SK-N-MC (cell line): Measurements from ENCODE around the gene TBC1D1.

Experiments used
- EZH2 ChIP-seq: fragments of 200-600 bp; sonication (generic); IDR thresholded peaks from one replicate; pipeline ENCODE4 v1.6.1; 2017; ENCODE audit warnings: antibody characterized with exemption
- FOXP2 ChIP-seq: optimal IDR thresholded peaks from 2 replicates; pipeline ENCODE3; 2011; ENCODE audit warnings: mild to moderate bottlenecking, moderate library complexity; ENCODE audit not compliant: insufficient read depth; ENCODE audit errors: extremely low read length, control extremely low read depth
- POLR2AphosphoS5 ChIP-seq: IDR thresholded peaks from 2 replicates; pipeline ENCODE4 v1.6.1; 2012; ENCODE audit warnings: mild to moderate bottlenecking, low read depth, low read length, borderline replicate concordance

DNA sequence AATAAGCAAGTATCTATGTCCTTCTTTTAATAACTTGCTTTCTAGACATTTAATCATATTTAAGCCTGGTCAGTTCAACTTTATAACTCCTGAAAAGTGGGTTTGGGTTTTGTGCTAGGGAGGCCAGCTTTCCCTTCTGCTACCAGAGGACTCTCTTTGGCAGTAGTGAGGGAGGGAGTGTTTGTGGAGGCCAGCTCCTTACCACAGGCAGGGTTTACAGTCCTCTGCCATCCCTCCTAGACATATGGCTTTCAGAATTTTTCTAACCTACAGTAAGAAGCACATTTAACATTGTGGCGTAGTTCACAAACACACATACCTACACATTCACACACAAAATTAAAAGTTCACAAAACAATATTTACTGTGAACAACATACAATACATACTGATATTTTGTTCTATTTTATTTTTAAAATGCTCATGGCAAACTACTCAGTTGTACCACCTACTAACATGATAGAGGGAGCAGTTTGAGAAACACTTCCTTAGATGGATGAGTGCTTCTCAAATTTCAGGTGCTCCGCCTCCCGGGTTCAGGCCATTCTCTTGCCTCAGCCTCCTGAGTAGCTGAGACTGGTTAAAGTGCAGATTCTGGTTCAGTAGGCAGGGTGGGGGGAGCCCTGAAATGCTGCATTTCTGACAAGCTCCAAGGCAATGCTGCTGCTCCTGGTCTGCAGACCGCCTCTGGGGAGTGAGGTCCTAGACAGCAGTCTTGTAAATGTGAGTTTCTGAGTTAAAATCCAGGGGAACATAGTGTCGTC, 156.0 kb downstream of the TBC1D1 start:
- no peak for TF ChIP-seq EZH2
- TF ChIP-seq POLR2AphosphoS5: no peak
- no peak for TF ChIP-seq FOXP2
